Endodermal cell (in vitro differentiated cells): ENCODE results near the gene TBK1. TPM values are rescaled to one million over a fixed set of nuclear protein-coding genes. Genes with fewer than 3 reads are reported as not detected.
A peak's percentile ranks its signal among the peaks of the same experiment; 100 is the strongest.

ENCODE experiments used
- DNase-seq: peaks from one replicate; pipeline ENCODE4 v3.0.0-alpha.2; 2017
- H3K27ac ChIP-seq: 2 replicates; pipeline ENCODE4 v1.5.1; 2013; ENCODE audit warnings: mild to moderate bottlenecking, low read depth, low read length, moderate library complexity
- H3K27me3 ChIP-seq: 2 replicates; pipeline ENCODE4 v1.6.1; 2013; ENCODE audit warnings: mild to moderate bottlenecking, low read length, moderate library complexity; ENCODE audit not compliant: insufficient read depth, control insufficient read depth, poor library complexity, severe bottlenecking
- H3K36me3 ChIP-seq: 2 replicates; pipeline ENCODE4 v1.7.0; 2013; ENCODE audit warnings: mild to moderate bottlenecking, low read length, moderate library complexity; ENCODE audit not compliant: control insufficient read depth, insufficient read depth
- H3K4me1 ChIP-seq: one replicate; pipeline ENCODE4 v1.7.0; 2013; ENCODE audit warnings: low read length; ENCODE audit not compliant: control insufficient read depth, insufficient read depth
- H3K4me3 ChIP-seq: 2 replicates; pipeline ENCODE4 v1.5.1; 2013; ENCODE audit warnings: mild to moderate bottlenecking, low read length, moderate library complexity
- H3K9ac ChIP-seq: 2 replicates; pipeline ENCODE4 v1.6.1; 2013; ENCODE audit warnings: mild to moderate bottlenecking, low read length, moderate library complexity; ENCODE audit not compliant: poor library complexity, severe bottlenecking; ENCODE audit errors: extremely low read depth
- H3K9me3 ChIP-seq: 2 replicates; pipeline ENCODE4 v1.6.1; 2013; ENCODE audit warnings: mild to moderate bottlenecking, low read length, moderate library complexity; ENCODE audit not compliant: control insufficient read depth
- H3K27ac Mint-ChIP-seq: 2 replicates; pipeline ENCODE4 v1.8.0; 2020; ENCODE audit warnings: mixed read lengths
- H3K27me3 Mint-ChIP-seq: 2 replicates; pipeline ENCODE4 v1.8.0; 2021; ENCODE audit warnings: mild to moderate bottlenecking, mixed read lengths; ENCODE audit not compliant: insufficient read depth
- H3K36me3 Mint-ChIP-seq: 2 replicates; pipeline ENCODE4 v1.8.0; 2020; ENCODE audit warnings: low read depth, mixed read lengths
- H3K4me1 Mint-ChIP-seq: 2 replicates; pipeline ENCODE4 v1.8.0; 2020; ENCODE audit warnings: mixed read lengths
- H3K4me3 Mint-ChIP-seq: 2 replicates; pipeline ENCODE4 v1.8.0; 2020; ENCODE audit warnings: mild to moderate bottlenecking, moderate library complexity, mixed read lengths
- H3K9me3 Mint-ChIP-seq: 2 replicates; pipeline ENCODE4 v1.8.0; 2020; ENCODE audit warnings: mild to moderate bottlenecking, mixed read lengths
- WGBS, 2 experiments: methylation state at CpG; one replicate each; pipeline versions ENCODE4 v1.1.5 to v1.1.7; 2013; ENCODE audit warnings: missing lambda C conversion rate in 2 of 2, mixed read lengths in 1 of 2; ENCODE audit not compliant: insufficient coverage in 1 of 2, insufficient read length in 1 of 2; 5-methylcytosine and 5-hydroxymethylcytosine counted together
- total RNA-seq, 2 donors: library from RNA; stranded (reverse); fragmentation: NEBNext Ultra II Directional in 1 of 2; extraction: Animal tissue kit (Norgen Biotek cat#: 25700) in 1 of 2; gene quantifications; 2 replicates in 1 of 2; 3 replicates in 1 of 2; pipeline ENCODE4 v1.2.1, GENCODE V29; 2021
- TF ChIP-seq, protein P1 (sequence below): fragments of 200-600 bp; sonication (generic); conservative IDR thresholded peaks from 2 replicates; pipeline ENCODE4 v1.5.0; 2021; ENCODE audit warnings: antibody characterized with exemption, mild to moderate bottlenecking

The TBK1 gene
- total RNA-seq, 2 donors from 2014 or later: 23.9 to 25.1 TPM

DNA sequence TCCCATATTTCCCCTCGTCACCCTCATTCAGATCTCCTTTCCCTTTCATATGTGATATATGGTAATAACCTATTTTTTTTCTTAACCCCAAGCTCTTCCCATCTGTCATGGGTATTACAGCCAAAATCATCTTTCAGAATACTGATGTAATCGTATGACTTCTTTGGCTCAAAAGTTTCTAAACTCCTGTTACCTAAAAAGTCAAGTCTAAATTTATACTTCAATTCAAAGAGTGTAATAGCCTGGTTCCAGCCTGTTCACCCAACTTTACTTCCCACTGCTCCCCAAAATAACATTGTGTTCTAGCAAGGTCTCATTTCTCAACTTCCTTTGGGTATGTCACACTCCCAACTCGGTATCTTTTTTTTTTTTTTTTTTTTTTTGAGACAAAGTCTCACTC, 48.5 kb downstream of the TBK1 start:
- peaks cover 40% of the 10 kb centered on the region for H3K36me3 Mint-ChIP-seq
- TF ChIP-seq, protein P1, sequence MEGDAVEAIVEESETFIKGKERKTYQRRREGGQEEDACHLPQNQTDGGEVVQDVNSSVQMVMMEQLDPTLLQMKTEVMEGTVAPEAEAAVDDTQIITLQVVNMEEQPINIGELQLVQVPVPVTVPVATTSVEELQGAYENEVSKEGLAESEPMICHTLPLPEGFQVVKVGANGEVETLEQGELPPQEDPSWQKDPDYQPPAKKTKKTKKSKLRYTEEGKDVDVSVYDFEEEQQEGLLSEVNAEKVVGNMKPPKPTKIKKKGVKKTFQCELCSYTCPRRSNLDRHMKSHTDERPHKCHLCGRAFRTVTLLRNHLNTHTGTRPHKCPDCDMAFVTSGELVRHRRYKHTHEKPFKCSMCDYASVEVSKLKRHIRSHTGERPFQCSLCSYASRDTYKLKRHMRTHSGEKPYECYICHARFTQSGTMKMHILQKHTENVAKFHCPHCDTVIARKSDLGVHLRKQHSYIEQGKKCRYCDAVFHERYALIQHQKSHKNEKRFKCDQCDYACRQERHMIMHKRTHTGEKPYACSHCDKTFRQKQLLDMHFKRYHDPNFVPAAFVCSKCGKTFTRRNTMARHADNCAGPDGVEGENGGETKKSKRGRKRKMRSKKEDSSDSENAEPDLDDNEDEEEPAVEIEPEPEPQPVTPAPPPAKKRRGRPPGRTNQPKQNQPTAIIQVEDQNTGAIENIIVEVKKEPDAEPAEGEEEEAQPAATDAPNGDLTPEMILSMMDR: no peak
- WGBS, 2 experiments: 88 to 93% methylated on average over 1 to 2 of the region's 3 CpGs

DNA sequence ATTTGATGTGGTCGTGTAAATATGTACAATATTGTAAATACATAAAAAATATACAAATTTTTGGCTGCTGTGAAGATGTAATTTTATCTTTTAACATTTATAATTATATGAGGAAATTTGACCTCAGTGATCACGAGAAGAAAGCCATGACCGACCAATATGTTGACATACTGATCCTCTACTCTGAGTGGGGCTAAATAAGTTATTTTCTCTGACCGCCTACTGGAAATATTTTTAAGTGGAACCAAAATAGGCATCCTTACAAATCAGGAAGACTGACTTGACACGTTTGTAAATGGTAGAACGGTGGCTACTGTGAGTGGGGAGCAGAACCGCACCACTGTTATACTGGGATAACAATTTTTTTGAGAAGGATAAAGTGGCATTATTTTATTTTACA, 49.6 kb downstream of the TBK1 start:
- H3K9me3 ChIP-seq: no peaks in the 10 kb centered on the region
- Mint-ChIP-seq H3K36me3 (peaks cover 36% of the 10 kb centered on the region), H3K27ac (no peak overlapping the region), H3K4me1 (no peaks in the 10 kb centered on the region), H3K9me3 (no peaks in the 10 kb centered on the region), H3K27me3 (no peaks in the 10 kb centered on the region), H3K4me3 (no peak overlapping the region)
- no peak overlapping the region for H3K9ac ChIP-seq
- no peak overlapping the region for H3K4me3 ChIP-seq
- H3K27ac ChIP-seq: no peak overlapping the region
- 96 to 99% methylated on average over 6 of the region's 7 CpGs for WGBS, 2 experiments
- peaks cover 58% of the 10 kb centered on the region for H3K36me3 ChIP-seq
- TF ChIP-seq, protein P1: no peak
- no peaks in the 10 kb centered on the region for H3K4me1 ChIP-seq
- no peak for DNase-seq
- no peaks in the 10 kb centered on the region for H3K27me3 ChIP-seq

More for the DNA sequence above, 48.5 kb downstream of the TBK1 start:
- Histone ChIP-seq H3K27me3 (no peaks in the 10 kb centered on the region), H3K36me3 (peaks cover 69% of the 10 kb centered on the region), H3K9ac (no peak overlapping the region), H3K4me3 (no peak overlapping the region), H3K9me3 (no peaks in the 10 kb centered on the region), H3K27ac (no peak overlapping the region), H3K4me1 (no peaks in the 10 kb centered on the region)
- no peaks in the 10 kb centered on the region for H3K27me3 Mint-ChIP-seq
- no peak overlapping the region for H3K4me3 Mint-ChIP-seq
- no peaks in the 10 kb centered on the region for H3K4me1 Mint-ChIP-seq
- no peak for DNase-seq
- H3K27ac Mint-ChIP-seq: peak overlapping the region; percentile 18
- H3K9me3 Mint-ChIP-seq: no peaks in the 10 kb centered on the region

DNA sequence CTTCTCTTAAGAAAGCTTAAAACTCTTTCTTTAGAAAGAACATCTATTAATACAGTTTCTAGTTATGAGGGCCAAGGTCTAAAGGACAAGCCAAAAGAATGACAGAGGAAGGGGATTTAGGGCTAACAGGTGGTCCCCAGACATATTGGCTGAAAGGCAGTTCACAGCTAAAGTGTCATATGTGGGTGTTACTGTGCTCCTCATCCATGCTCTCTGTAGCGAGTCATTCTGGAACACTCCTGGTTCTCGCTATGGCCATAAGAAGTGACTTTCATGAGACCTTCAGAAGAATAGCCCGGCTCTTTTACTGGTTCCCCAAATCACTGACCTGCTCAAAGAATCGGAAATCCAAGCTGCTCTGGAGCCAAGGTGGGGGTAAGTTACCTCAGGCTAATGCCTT, 55.0 kb downstream of the TBK1 start:
- H3K27me3 ChIP-seq: no peaks in the 10 kb centered on the region
- H3K4me1 Mint-ChIP-seq: no peaks in the 10 kb centered on the region
- H3K9me3 Mint-ChIP-seq: no peaks in the 10 kb centered on the region
- no peaks in the 10 kb centered on the region for H3K4me1 ChIP-seq
- H3K9ac ChIP-seq: no peak overlapping the region
- TF ChIP-seq, protein P1: no peak
- no peak overlapping the region for H3K27ac ChIP-seq
- no peak overlapping the region for H3K4me3 Mint-ChIP-seq
- H3K4me3 ChIP-seq: no peak overlapping the region
- DNase-seq: no peak
- H3K36me3 ChIP-seq: peaks cover 8% of the 10 kb centered on the region
- H3K27me3 Mint-ChIP-seq: no peaks in the 10 kb centered on the region
- 92 to 100% methylated on average over 4 of the region's 4 CpGs for WGBS, 2 experiments
- H3K9me3 ChIP-seq: no peaks in the 10 kb centered on the region
- H3K27ac Mint-ChIP-seq: no peak overlapping the region
- no peaks in the 10 kb centered on the region for H3K36me3 Mint-ChIP-seq
